ENCODE data around the gene MRC2. TPM values are rescaled to one million over a fixed set of nuclear protein-coding genes. Genes with fewer than 3 reads are reported as not detected.
A peak's percentile ranks its signal among the peaks of the same experiment; 100 is the strongest.

Gene MRC2
- total and polyA plus RNA-seq, 2 of the 13 experiments (the other 11 are each of a cell fraction or from before 2014, with no cell fraction given): not detected

GRCh38 chr17:62627219-62627903 lies at the start of gene MRC2 (continued):
- no peak for TF ChIP-seq ZNF354B (CRISPR knock-in tag; IDR thresholded peaks at IDR 0.05)
- TF ChIP-seq HOXA5 (CRISPR knock-in tag; IDR thresholded peaks at IDR 0.05): no peak
- no peak for TF ChIP-seq WIZ (CRISPR knock-in tag; IDR thresholded peaks at IDR 0.05)
- no peak for TF ChIP-seq NFATC3 (CRISPR knock-in tag; IDR thresholded peaks at IDR 0.05)
- no peak for TF ChIP-seq ZBTB38 (CRISPR knock-in tag; IDR thresholded peaks at IDR 0.05)
- TF ChIP-seq IKZF5 (CRISPR knock-in tag; IDR thresholded peaks at IDR 0.05): no peak
- TF ChIP-seq AGO1 (IDR thresholded peaks at IDR 0.05; ENCODE audit: low read depth, low read length, poor library complexity, severe bottlenecking): peak; percentile 29
- TF ChIP-seq CERS6 (CRISPR knock-in tag; IDR thresholded peaks at IDR 0.05): no peak
- TF ChIP-seq TSC22D2 (CRISPR knock-in tag; IDR thresholded peaks at IDR 0.05; ENCODE audit: borderline replicate concordance): no peak
- TF ChIP-seq ZFP90 (CRISPR knock-in tag; IDR thresholded peaks at IDR 0.05; ENCODE audit: borderline replicate concordance): no peak
- no peak for TF ChIP-seq EEA1 (CRISPR knock-in tag; IDR thresholded peaks at IDR 0.05; ENCODE audit: borderline replicate concordance)
- TF ChIP-seq RELA (CRISPR knock-in tag; IDR thresholded peaks at IDR 0.05): no peak
- 0 out of 2 replicates have a peak, but pooled peaks have one; percentile 60 for TF ChIP-seq MTF2 (CRISPR knock-in tag; IDR thresholded peaks at IDR 0.05; ENCODE audit: borderline replicate concordance)
- TF ChIP-seq ELF4 (CRISPR knock-in tag; IDR thresholded peaks at IDR 0.05; ENCODE audit: borderline replicate concordance): no peak
- no peak for TF ChIP-seq NCOA2 (CRISPR knock-in tag; IDR thresholded peaks at IDR 0.05)
- TF ChIP-seq NAIF1 (CRISPR knock-in tag; IDR thresholded peaks at IDR 0.05; ENCODE audit: borderline replicate concordance): no peak
- TF ChIP-seq ZBTB21 (CRISPR knock-in tag; IDR thresholded peaks at IDR 0.05): no peak
- TF ChIP-seq FOXJ3 (CRISPR knock-in tag; IDR thresholded peaks at IDR 0.05; ENCODE audit: borderline replicate concordance): no peak
- no peak for TF ChIP-seq FOXA1 (IDR thresholded peaks at IDR 0.05)
- no peak for TF ChIP-seq FOXA1 (CRISPR knock-in tag; IDR thresholded peaks at IDR 0.05)
- TF ChIP-seq MBNL3 (CRISPR knock-in tag; conservative IDR thresholded peaks at IDR 0.05): no peak
- TF ChIP-seq SOX6 (IDR thresholded peaks at IDR 0.05): no peak
- no peak for TF ChIP-seq SOX6 (CRISPR knock-in tag; IDR thresholded peaks at IDR 0.05)
- TF ChIP-seq KAT7 (CRISPR knock-in tag; IDR thresholded peaks at IDR 0.05; ENCODE audit: borderline replicate concordance): no peak
- no peak for TF ChIP-seq SSRP1 (CRISPR knock-in tag; IDR thresholded peaks at IDR 0.05)
- TF ChIP-seq UBTF (CRISPR knock-in tag; IDR thresholded peaks at IDR 0.05): peak; percentile 19; the same call in 1 of the 2 replicates
- TF ChIP-seq NRL (CRISPR knock-in tag; IDR thresholded peaks at IDR 0.05; ENCODE audit: borderline replicate concordance): 0 out of 2 replicates have a peak, but pooled peaks have one; percentile 41
- TF ChIP-seq HNRNPK (IDR thresholded peaks at IDR 0.05; ENCODE audit: low read depth, low read length, poor library complexity, severe bottlenecking): peak; percentile 58
- TF ChIP-seq ZNF674 (CRISPR knock-in tag; IDR thresholded peaks at IDR 0.05; ENCODE audit: low read depth): no peak

Data from HepG2 (cell line).